ENCODE data around the gene DNAH1. TPM values are rescaled to one million over a fixed set of nuclear protein-coding genes. Genes with fewer than 3 reads are reported as not detected.
A peak's percentile ranks its signal among the peaks of the same experiment; 100 is the strongest.

The DNAH1 gene
- total and polyA plus RNA-seq, 2 of the 13 experiments (the other 11 are each of a cell fraction or from before 2014, with no cell fraction given), result 0.64 to 3.5 TPM

GRCh38 chr3:52278510-52279069, 37.5 kb upstream of the DNAH1 start, which contains the start of gene WDR82 (continued):
- TF ChIP-seq ZSCAN22 (CRISPR knock-in tag; IDR thresholded peaks at IDR 0.05) (no peak), SP2 (CRISPR knock-in tag; IDR thresholded peaks at IDR 0.05) (no peak; the same call in 1 of the 2 replicates), ZNF276 (CRISPR knock-in tag; IDR thresholded peaks at IDR 0.05; ENCODE audit: low read depth) (peak; percentile 29; the same call in 1 of the 2 replicates), PHF21A (CRISPR knock-in tag; IDR thresholded peaks at IDR 0.05) (peak; percentile 47; the same call in 1 of the 2 replicates), ZBTB33 (CRISPR knock-in tag; IDR thresholded peaks at IDR 0.05) (peak; percentile 37; the same call in 1 of the 2 replicates), ZNF782 (CRISPR knock-in tag; IDR thresholded peaks at IDR 0.05; ENCODE audit: borderline replicate concordance) (no peak), SCMH1 (CRISPR knock-in tag; IDR thresholded peaks at IDR 0.05; ENCODE audit: borderline replicate concordance) (no peak), ZNF513 (CRISPR knock-in tag; conservative IDR thresholded peaks at IDR 0.05) (no peak), ZNF746 (CRISPR knock-in tag; IDR thresholded peaks at IDR 0.05) (peak; percentile 78; the same call in 1 of the 2 replicates), EHMT2 (IDR thresholded peaks at IDR 0.05; ENCODE audit: borderline replicate concordance, low read depth, low read length) (no peak), MIER2 (CRISPR knock-in tag; IDR thresholded peaks at IDR 0.05) (no peak), NCOA5 (CRISPR knock-in tag; IDR thresholded peaks at IDR 0.05) (no peak), ZNF740 (CRISPR knock-in tag; IDR thresholded peaks at IDR 0.05) (no peak), ZNF549 (CRISPR knock-in tag; IDR thresholded peaks at IDR 0.05) (no peak), ZNF891 (CRISPR knock-in tag; IDR thresholded peaks at IDR 0.05) (no peak), SSRP1 (CRISPR knock-in tag; IDR thresholded peaks at IDR 0.05) (no peak), SRSF4 (IDR thresholded peaks at IDR 0.05; ENCODE audit: low read depth, low read length, poor library complexity, severe bottlenecking) (no peak), SMAD1 (CRISPR knock-in tag; IDR thresholded peaks at IDR 0.05; ENCODE audit: borderline replicate concordance, low read depth) (no peak; the same call in 1 of the 2 replicates), MBD4 (IDR thresholded peaks at IDR 0.05; ENCODE audit: borderline replicate concordance, low read length) (no peak), ZMAT5 (CRISPR knock-in tag; IDR thresholded peaks at IDR 0.05; ENCODE audit: borderline replicate concordance, low read depth) (no peak), ZNF567 (CRISPR knock-in tag; IDR thresholded peaks at IDR 0.05; ENCODE audit: borderline replicate concordance) (0 out of 2 replicates have a peak, but pooled peaks have one; percentile 45), POLR2AphosphoS2 (IDR thresholded peaks at IDR 0.05; ENCODE audit: low read depth, low read length) (peak; percentile 59; the same call in 1 of the 2 replicates), E2F5 (CRISPR knock-in tag; conservative IDR thresholded peaks at IDR 0.05) (no peak; the same call in 1 of the 2 replicates), RBAK (CRISPR knock-in tag; IDR thresholded peaks at IDR 0.05) (no peak)
